Erythroblast (primary cell): Measurements from ENCODE around the gene EPN2.

Experiments used
- GATA1 ChIP-seq: IDR thresholded peaks from 2 replicates; pipeline ENCODE4 v1.6.1; 2011; ENCODE audit warnings: low read depth, mild to moderate bottlenecking, control low read depth, low read length, moderate library complexity
- POLR2A ChIP-seq: IDR thresholded peaks from 2 replicates; pipeline ENCODE4 v1.6.1; 2011; ENCODE audit warnings: mild to moderate bottlenecking, low read length

GRCh38 chr17:19348806-19349205 lies 111.6 kb downstream of the EPN2 start:
- TF ChIP-seq POLR2A, result no peak
- TF ChIP-seq GATA1, result no peak
